Measurements from ENCODE around the gene PCK1. TPM values are rescaled to one million over a fixed set of nuclear protein-coding genes. Genes with fewer than 3 reads are reported as not detected.

PCK1 gene
- total and polyA plus RNA-seq, 2 of the 13 experiments (the other 11 are each of a cell fraction or from before 2014, with no cell fraction given), result 6.5 to 12.6 TPM

DNA sequence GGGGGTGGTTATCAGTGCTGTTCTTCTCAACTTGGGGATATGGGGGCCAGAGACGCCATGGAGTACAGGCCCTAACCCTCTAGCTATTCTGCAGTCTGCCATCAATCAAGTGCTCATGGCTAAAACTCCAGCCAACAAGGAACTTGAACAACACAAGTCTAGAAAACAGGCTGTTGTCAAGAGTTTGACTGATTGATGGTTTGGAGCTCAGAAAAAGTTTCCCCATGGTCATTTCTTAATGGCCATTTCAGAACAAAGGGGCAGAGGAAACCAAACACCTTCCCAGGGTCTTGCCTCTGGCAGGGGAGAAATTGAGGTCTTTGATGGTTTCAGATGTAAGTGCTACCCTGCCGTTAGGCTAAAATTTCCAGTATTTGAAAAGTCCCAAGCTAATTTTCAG lies 15.1 kb downstream of the PCK1 start:
- FAIRE-seq (no peak), ATAC-seq (no peak), DNase-seq (ENCODE audit: low spot score) (no peak)
- no TSS peak for BruUV-seq (replicated peaks)
- Histone ChIP-seq H3K36me3 (replicated peaks in 1 of 2; ENCODE audit: control insufficient read depth in 1 of 2, insufficient read depth in 2 of 2, low read length in 2 of 2) (no peaks in the 10 kb centered on the region), H3K4me3 (replicated peaks in 1 of 3; ENCODE audit: insufficient read depth in 1 of 3, low read depth in 2 of 3, low read length in 3 of 3) (no peak overlapping the region), H3K27me3 (ENCODE audit: control insufficient read depth in 1 of 2, insufficient read depth in 2 of 2, low read length in 2 of 2) (peaks cover 1 to 8% of the 10 kb centered on the region in 2 experiments; a peak in 2 of 5 replicates), H2AFZ (ENCODE audit: low read length) (no peak overlapping the region), H3K4me1 (ENCODE audit: insufficient read depth, low read length) (peaks cover 62% of the 10 kb centered on the region), H3K4me2 (ENCODE audit: low read depth, low read length) (no peak overlapping the region), H3K79me2 (ENCODE audit: insufficient read depth, low read length) (no peaks in the 10 kb centered on the region), H3K9me3 (ENCODE audit: low read length) (no peaks in the 10 kb centered on the region), H3K27ac (ENCODE audit: extremely low read length, insufficient read depth, low read length) (no peak overlapping the region), H4K20me1 (ENCODE audit: insufficient read depth, low read length) (no peaks in the 10 kb centered on the region), H3K9ac (ENCODE audit: insufficient read depth, low read depth, low read length) (no peak overlapping the region)
- 27% methylated on average over 2 of the region's 2 CpGs for WGBS (ENCODE audit: low lambda C conversion rate)
- intact Hi-C loops (cut with micrococcal nuclease; ENCODE audit: unreplicated experiment) (no loop called here), in situ Hi-C loops (cut with HindIII; ENCODE audit: extremely low pct_ligation_motif_present, low pct_unique_long_range_greater_than_20kb) (no loop called here)
- ChIA-PET POLR2A (interaction anchor here (5.1 to 12.9 kb wide), 2 partner anchors 9 to 16 kb away, joined by 26 to 96 read pairs; partner anchors contain the start of gene PCK1), CTCF (ENCODE audit: low intra/inter-chr PET ratio, low total read pairs) (no interaction called here)
- TF ChIP-seq NONO (IDR thresholded peaks at IDR 0.05), result no peak
- no peak for TF ChIP-seq NONO (CRISPR knock-in tag; conservative IDR thresholded peaks at IDR 0.05)
- TF ChIP-seq, protein P1, sequence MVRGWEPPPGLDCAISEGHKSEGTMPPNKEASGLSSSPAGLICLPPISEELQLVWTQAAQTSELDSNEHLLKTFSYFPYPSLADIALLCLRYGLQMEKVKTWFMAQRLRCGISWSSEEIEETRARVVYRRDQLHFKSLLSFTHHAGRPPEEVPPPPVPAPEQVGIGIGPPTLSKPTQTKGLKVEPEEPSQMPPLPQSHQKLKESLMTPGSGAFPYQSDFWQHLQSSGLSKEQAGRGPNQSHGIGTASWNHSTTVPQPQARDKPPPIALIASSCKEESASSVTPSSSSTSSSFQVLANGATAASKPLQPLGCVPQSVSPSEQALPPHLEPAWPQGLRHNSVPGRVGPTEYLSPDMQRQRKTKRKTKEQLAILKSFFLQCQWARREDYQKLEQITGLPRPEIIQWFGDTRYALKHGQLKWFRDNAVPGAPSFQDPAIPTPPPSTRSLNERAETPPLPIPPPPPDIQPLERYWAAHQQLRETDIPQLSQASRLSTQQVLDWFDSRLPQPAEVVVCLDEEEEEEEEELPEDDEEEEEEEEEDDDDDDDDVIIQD (CRISPR knock-in tag; IDR thresholded peaks at IDR 0.05; ENCODE audit: low read depth), result no peak
- no peak for TF ChIP-seq ZNF136 (CRISPR knock-in tag; IDR thresholded peaks at IDR 0.05; ENCODE audit: low read depth)
- TF ChIP-seq CC2D1A (CRISPR knock-in tag; IDR thresholded peaks at IDR 0.05), result no peak
- TF ChIP-seq KLF9 (CRISPR knock-in tag; IDR thresholded peaks at IDR 0.05; ENCODE audit: low read depth), result no peak
- TF ChIP-seq, protein P2, sequence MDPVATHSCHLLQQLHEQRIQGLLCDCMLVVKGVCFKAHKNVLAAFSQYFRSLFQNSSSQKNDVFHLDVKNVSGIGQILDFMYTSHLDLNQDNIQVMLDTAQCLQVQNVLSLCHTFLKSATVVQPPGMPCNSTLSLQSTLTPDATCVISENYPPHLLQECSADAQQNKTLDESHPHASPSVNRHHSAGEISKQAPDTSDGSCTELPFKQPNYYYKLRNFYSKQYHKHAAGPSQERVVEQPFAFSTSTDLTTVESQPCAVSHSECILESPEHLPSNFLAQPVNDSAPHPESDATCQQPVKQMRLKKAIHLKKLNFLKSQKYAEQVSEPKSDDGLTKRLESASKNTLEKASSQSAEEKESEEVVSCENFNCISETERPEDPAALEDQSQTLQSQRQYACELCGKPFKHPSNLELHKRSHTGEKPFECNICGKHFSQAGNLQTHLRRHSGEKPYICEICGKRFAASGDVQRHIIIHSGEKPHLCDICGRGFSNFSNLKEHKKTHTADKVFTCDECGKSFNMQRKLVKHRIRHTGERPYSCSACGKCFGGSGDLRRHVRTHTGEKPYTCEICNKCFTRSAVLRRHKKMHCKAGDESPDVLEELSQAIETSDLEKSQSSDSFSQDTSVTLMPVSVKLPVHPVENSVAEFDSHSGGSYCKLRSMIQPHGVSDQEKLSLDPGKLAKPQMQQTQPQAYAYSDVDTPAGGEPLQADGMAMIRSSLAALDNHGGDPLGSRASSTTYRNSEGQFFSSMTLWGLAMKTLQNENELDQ (CRISPR knock-in tag; IDR thresholded peaks at IDR 0.05; ENCODE audit: borderline replicate concordance), result no peak
- TF ChIP-seq, protein P3, sequence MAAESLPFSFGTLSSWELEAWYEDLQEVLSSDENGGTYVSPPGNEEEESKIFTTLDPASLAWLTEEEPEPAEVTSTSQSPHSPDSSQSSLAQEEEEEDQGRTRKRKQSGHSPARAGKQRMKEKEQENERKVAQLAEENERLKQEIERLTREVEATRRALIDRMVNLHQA (CRISPR knock-in tag; IDR thresholded peaks at IDR 0.05), result no peak
- TF ChIP-seq YEATS2 (CRISPR knock-in tag; IDR thresholded peaks at IDR 0.05; ENCODE audit: borderline replicate concordance), result no peak
- no peak for TF ChIP-seq ZSCAN20 (CRISPR knock-in tag; IDR thresholded peaks at IDR 0.05; ENCODE audit: borderline replicate concordance)
- TF ChIP-seq ZNF556 (CRISPR knock-in tag; IDR thresholded peaks at IDR 0.05; ENCODE audit: borderline replicate concordance), result no peak
- TF ChIP-seq, protein P4, sequence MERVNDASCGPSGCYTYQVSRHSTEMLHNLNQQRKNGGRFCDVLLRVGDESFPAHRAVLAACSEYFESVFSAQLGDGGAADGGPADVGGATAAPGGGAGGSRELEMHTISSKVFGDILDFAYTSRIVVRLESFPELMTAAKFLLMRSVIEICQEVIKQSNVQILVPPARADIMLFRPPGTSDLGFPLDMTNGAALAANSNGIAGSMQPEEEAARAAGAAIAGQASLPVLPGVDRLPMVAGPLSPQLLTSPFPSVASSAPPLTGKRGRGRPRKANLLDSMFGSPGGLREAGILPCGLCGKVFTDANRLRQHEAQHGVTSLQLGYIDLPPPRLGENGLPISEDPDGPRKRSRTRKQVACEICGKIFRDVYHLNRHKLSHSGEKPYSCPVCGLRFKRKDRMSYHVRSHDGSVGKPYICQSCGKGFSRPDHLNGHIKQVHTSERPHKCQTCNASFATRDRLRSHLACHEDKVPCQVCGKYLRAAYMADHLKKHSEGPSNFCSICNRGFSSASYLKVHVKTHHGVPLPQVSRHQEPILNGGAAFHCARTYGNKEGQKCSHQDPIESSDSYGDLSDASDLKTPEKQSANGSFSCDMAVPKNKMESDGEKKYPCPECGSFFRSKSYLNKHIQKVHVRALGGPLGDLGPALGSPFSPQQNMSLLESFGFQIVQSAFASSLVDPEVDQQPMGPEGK (CRISPR knock-in tag; IDR thresholded peaks at IDR 0.05), result no peak
- TF ChIP-seq RXRB (CRISPR knock-in tag; IDR thresholded peaks at IDR 0.05; ENCODE audit: borderline replicate concordance), result no peak
- no peak for TF ChIP-seq ZNF7 (CRISPR knock-in tag; IDR thresholded peaks at IDR 0.05)
- TF ChIP-seq, protein P5, sequence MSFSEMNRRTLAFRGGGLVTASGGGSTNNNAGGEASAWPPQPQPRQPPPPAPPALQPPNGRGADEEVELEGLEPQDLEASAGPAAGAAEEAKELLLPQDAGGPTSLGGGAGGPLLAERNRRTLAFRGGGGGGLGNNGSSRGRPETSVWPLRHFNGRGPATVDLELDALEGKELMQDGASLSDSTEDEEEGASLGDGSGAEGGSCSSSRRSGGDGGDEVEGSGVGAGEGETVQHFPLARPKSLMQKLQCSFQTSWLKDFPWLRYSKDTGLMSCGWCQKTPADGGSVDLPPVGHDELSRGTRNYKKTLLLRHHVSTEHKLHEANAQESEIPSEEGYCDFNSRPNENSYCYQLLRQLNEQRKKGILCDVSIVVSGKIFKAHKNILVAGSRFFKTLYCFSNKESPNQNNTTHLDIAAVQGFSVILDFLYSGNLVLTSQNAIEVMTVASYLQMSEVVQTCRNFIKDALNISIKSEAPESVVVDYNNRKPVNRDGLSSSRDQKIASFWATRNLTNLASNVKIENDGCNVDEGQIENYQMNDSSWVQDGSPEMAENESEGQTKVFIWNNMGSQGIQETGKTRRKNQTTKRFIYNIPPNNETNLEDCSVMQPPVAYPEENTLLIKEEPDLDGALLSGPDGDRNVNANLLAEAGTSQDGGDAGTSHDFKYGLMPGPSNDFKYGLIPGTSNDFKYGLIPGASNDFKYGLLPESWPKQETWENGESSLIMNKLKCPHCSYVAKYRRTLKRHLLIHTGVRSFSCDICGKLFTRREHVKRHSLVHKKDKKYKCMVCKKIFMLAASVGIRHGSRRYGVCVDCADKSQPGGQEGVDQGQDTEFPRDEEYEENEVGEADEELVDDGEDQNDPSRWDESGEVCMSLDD (CRISPR knock-in tag; IDR thresholded peaks at IDR 0.05; ENCODE audit: borderline replicate concordance), result no peak
- TF ChIP-seq SP5 (CRISPR knock-in tag; IDR thresholded peaks at IDR 0.05; ENCODE audit: borderline replicate concordance, low read depth), result no peak
- no peak for TF ChIP-seq ZNF432 (CRISPR knock-in tag; IDR thresholded peaks at IDR 0.05; ENCODE audit: borderline replicate concordance)
